GM19099 (cell line): ENCODE data around the gene LCMT2.
A peak's percentile ranks its signal among the peaks of the same experiment; 100 is the strongest.

ENCODE experiments used
- POLR2A ChIP-seq: IDR thresholded peaks from 3 replicates; pipeline ENCODE4 v1.6.1; 2011; ENCODE audit warnings: low read depth; ENCODE audit not compliant: insufficient read length; ENCODE audit errors: extremely low read depth

LCMT2 gene, protein sequence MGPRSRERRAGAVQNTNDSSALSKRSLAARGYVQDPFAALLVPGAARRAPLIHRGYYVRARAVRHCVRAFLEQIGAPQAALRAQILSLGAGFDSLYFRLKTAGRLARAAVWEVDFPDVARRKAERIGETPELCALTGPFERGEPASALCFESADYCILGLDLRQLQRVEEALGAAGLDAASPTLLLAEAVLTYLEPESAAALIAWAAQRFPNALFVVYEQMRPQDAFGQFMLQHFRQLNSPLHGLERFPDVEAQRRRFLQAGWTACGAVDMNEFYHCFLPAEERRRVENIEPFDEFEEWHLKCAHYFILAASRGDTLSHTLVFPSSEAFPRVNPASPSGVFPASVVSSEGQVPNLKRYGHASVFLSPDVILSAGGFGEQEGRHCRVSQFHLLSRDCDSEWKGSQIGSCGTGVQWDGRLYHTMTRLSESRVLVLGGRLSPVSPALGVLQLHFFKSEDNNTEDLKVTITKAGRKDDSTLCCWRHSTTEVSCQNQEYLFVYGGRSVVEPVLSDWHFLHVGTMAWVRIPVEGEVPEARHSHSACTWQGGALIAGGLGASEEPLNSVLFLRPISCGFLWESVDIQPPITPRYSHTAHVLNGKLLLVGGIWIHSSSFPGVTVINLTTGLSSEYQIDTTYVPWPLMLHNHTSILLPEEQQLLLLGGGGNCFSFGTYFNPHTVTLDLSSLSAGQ

DNA sequence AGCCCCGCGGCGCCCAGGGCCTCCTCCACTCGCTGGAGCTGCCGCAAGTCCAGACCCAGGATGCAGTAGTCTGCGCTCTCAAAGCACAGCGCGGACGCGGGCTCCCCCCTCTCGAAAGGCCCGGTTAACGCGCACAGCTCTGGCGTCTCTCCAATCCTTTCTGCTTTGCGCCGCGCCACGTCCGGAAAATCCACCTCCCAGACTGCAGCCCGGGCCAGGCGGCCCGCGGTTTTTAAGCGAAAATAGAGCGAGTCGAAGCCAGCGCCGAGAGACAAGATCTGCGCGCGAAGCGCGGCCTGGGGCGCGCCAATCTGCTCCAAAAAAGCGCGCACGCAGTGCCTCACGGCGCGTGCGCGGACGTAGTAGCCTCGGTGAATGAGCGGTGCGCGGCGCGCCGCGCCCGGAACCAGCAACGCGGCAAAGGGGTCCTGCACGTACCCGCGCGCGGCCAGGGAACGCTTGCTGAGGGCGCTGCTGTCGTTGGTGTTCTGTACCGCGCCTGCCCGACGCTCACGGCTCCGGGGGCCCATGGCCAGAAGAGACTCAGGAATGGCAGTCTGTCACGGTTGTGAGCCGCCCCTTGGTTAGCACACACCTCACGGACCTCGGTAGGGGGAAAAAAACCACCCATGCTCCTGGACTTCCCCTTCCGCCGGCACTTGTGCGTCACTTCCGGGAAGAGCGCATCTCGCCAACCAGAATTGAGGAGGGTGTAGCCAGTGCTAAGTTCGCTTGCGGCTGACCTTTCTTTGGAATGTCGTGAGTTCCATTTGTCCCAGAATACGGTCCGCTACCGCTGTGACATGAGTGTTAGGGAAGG is at the start of gene LCMT2:
TSS of gene LCMT2 (minus strand) at position 614 of the 820 bp plus-strand sequence. CDS start at position 530, 84 bp downstream.
- TF ChIP-seq POLR2A, result peak; percentile 95

DNA sequence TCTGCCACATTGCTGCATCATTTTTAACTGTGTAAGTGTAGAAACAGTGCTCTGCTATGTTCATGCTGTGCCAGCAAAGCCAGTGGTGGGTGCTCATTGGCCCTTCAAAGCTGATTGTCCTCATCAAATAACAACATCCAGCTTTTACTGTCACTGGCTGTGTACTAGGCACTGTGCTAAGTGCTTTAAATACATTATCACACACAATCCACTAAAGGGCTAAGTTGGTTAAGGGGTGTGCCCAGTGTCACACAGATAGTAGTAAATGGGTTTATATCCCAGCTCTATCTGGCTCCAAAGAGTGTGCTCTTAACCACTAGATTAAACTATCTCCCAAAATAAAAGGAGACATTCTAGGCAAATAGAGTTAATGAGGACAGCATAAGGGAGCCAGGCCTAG is 48.2 kb upstream of the LCMT2 start:
- TF ChIP-seq POLR2A, result no peak

DNA sequence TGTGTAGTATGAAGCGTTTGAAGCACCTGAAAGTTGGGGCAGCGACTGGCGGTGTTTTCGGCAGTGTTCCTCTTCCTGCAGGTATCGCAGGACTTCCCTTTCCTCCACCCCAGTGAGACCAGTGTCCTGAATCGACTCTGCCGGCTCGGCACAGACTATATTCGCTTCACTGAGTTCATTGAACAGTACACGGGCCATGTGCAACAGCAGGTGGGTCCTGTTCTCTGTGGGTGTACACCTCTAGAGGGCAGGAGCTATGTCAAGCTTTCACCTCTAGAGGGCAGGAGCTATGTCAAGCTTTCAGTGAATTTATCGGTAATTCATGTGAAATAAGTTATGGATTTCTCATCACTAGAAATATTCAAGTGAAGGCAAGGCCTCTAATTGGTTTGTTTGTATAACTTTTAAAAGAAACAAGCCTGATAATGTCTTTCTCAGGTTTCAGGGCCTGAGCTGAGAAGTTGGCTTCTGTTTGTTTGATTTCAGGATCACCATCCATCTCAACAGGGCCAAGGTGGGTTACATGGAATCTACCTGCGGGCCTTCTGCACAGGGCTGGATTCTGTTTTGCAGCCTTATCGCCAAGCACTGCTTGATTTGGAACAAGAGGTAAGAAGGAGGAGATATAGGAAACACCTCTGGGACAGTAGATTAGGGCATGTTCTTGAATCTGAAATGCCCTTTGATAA is 45.8 kb upstream of the LCMT2 start:
- no peak for TF ChIP-seq POLR2A

DNA sequence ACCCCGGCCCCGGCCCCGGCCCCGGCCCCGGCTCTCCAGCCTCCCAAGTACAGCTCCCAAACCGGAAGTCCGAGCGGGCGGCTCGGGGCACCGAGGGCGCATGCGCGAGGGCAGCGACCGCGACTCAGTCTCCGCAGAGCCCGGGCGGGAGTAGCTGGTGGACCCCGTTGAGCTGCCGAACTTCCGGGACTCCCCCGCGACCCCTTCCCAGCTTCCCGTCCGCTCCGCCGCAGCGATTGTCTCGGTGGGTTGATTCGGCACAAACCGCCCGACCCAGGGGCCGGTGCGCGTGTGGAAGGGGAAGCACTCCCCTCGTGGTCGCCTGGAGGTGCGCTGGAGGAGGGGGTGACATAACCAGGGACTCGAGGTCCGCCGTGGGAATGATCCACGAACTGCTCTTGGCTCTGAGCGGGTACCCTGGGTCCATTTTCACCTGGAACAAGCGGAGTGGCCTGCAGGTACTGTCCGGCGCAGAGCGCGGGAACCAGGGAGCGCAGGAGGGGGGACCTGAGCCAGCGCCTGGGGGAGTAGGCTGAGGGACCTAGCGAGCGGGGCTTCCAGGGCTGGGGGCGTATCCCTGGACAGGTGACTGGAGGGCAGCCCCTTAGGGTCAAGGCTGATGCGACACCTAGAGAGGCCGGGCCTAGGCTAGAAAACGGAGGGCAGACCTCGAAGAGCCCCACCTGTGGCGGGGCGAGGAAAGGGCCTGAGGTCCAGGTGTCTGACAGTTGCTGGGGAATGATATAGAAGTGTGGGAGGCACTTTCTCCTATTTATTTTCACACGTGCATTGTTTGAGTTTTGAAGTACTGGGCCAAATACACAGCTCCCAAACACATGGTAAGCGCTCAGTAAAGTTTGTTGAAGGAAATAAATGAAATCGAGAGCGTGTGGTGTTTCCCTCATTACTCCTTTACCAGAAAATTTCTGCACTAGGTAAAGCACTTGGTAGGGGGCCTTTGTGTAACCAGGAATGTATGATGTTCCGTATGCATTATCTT is 40.9 kb upstream of the LCMT2 start, which contains the start of the genes TUBGCP4 and ZSCAN29:
TSS of gene TUBGCP4 (plus strand) at position 127 of the 1,000 bp plus-strand sequence. CDS start at position 381, 254 bp downstream.
TSS of gene ZSCAN29 (minus strand) at position 69 of the 1,000 bp plus-strand sequence. CDS start 1,130 bp downstream, outside the sequence.
- TF ChIP-seq POLR2A, result peak; percentile 85

DNA sequence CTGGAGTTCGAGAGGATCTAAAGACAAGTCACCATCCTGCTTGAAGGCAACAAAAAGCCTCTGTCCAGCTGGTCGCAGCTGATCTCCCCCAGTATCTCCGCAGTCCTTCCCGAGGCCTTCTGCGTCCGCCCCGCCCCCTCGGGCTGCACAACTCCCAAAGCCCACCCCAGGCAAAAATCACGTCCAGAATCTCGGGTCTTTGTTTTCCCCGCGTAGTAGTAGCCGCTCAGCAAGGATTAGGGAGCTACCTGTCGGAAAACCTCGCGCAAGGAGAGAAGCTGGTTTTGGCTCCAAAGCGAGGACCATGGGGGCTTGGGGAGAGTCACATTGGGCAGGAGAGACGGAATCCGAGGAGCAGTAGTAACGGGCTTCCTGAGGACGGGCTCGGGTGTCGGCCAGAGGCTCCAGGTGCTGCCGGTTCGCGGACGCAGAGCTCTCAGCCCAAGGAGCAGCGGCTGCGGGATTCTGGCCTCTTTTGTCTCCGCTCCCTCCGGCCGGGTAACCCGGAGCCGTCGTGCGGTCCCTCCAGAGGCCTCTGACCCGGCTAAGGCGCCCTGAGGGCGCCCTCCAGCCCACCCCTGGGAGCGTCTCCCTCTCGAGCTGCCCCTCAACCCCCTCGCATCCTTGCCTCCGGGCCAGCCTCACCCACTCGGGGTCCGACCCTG is 40.1 kb upstream of the LCMT2 start:
- no peak for TF ChIP-seq POLR2A

DNA sequence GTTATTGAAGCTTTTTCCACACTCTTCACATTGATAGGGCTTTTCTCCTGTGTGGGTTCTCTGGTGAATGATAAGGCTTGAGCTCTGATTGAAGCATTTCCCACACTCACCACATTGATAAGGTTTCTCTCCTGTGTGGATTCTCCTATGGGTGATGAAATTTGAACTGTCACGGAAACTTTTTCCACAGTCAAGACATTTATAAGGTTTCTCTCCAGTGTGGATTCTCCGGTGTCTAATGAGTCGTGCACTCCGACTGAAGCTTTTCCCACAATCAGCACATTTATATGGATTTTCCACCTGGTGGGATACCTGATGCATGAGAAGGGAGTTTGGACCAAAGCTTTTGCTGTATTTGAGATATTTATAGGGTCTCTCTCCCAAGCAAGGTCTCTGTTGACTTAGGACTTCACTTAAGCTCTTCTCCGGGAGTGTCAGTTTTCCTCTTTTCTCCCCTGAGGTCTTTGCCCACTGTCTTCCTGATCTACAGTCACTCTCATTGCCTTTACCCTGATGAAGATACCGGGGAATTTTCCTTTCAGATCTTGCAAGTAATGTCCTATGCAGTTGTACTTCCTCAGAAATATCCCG is 31.0 kb upstream of the LCMT2 start:
- TF ChIP-seq POLR2A, result no peak

DNA sequence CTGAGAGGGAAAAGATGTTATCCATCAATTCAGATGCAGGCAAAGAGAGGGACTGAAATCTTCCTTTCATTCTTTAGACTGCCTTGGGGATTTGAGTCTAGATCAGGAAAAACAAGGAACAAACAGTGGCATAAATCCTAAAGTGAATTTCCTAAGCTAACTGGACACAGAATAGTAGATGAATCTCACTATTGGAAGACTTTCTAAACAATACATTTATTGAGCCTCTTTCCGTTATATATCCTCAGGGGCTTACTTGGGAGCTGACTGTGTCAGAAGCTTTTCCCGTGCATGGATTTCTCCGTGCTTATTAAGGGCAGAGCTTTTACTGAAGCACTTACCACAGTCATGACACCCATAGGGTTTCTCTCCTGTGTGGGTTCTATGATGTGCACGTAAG is 30.4 kb upstream of the LCMT2 start:
- no peak for TF ChIP-seq POLR2A

DNA sequence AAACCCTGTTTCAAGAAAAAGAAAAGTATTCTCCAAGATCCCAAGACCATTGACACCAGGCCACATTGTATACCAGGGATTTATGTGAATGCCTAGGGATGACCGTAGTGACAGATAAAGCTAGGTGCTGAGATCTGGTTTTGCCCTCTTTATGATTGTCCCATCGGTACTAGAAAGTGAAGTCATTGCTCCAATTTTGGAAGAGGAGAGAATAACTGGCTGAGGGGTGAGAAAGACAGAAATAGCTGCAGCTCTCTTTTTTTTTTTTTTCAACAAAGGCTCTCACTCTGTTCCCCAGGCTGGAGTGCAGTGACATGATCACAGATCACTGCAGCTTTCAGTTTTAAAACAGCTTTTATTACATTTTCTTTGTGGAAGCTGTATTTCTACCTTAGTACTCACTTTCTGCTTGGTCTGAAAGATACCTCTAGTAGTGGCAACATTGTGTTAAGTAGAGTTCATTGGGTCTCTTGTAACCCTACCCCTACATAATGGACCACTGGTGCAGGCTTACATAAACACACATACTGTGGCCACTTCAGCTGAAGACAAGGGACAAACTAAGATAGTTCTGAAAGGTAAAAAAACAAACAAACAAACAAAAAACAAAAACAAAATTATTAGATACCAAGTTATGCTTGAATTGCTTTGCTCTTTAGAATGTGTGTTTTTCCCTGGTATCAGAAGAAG is 22.5 kb upstream of the LCMT2 start:
- TF ChIP-seq POLR2A, result no peak

DNA sequence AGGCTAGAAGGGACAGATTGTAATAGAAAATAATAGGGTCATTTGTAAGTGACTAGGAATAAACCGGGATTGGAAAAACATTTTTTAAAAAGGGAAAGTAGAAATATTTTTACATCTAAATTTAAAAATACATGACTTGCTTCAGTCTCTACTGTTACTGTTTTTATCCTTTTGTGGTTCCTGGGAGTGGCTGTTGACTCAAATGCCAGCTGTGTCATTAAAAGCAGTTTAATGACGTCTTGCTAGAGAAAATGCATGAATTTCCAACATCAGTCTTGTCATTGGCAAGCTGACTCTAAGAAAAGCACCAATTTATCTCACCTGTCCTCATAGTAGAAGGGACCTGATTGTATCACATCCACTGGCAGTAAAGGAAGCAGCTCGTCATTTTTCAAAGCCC is 16.7 kb upstream of the LCMT2 start:
- no peak for TF ChIP-seq POLR2A

DNA sequence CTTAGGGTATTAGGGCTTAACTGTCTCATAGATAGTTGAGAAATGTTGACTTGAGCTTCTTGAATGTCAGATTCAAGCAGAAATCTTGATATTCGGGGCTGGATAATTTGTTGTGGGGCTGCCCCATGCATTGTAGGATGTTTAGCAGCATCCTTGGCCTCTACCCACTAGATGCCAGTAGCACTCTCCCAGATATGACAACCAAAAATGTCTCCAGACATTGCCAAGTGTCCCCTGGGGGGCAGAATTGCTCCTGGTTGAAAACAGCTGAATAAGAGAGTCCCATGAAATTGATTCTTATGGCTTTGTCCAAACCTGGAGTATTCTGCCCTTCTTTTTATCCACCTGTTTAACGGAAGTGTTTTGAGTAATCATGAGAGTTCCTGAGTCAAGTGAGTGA is 15.9 kb upstream of the LCMT2 start:
- TF ChIP-seq POLR2A, result no peak

DNA sequence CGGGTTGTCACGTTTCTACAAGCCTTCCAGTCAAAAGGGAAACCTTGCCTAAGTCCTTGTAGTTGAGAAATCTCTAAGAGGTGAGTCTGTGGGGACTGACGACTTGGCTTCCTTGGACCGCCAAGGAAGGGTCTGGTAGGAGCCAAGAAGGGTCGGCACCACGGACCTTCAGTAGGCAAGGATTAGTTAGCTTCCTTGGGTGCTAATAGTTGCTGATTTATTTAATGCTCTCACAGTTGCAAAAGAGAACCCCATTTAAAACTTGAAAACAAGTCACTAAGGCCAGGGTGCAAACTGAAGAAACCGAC is 361 bp upstream of the LCMT2 start:
- TF ChIP-seq POLR2A, result no peak

DNA sequence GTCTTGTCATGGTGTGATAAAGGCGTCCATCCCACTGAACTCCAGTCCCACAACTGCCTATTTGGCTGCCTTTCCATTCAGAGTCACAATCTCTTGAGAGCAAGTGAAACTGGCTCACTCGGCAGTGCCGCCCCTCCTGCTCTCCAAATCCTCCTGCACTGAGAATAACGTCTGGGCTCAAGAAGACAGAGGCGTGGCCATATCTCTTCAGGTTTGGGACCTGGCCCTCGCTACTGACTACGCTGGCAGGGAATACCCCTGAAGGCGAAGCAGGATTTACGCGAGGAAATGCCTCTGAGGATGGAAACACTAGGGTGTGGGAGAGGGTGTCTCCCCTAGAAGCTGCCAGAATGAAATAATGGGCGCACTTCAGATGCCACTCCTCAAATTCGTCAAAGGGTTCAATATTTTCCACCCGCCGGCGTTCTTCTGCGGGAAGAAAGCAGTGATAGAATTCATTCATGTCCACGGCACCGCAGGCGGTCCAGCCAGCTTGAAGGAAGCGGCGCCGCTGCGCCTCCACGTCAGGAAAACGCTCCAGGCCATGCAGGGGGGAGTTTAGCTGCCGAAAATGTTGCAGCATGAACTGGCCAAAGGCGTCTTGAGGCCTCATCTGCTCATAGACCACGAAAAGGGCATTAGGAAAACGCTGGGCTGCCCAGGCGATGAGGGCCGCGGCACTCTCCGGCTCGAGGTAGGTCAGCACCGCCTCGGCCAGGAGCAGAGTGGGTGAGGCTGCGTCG is 985 bp downstream of the LCMT2 start:
- no peak for TF ChIP-seq POLR2A
